HEK293 (cell line): ENCODE results near the gene IDH1.

ENCODE experiments used
- CTCF ChIA-PET: fragments of 350-600 bp; formaldehyde crosslinking; extraction: SDS; loops from one replicate; lab custom pipeline; 2021; ENCODE audit warnings: antibody characterized with exemption; lab: Yijun Ruan, JAX
- POLR2A ChIA-PET: fragments of 300-600 bp; formaldehyde crosslinking; extraction: SDS; loops from one replicate; lab custom pipeline; 2020; ENCODE audit warnings: antibody characterized with exemption, inconsistent platforms; lab: Yijun Ruan, JAX
- H3K27ac ChIP-seq: fragments of 200-500 bp; sonication (Bioruptor generic); 2 replicates; pipeline ENCODE4 v1.5.1; 2014; ENCODE audit warnings: low read depth, low read length, control low read depth, inconsistent platforms; ENCODE audit errors: extremely low read depth
- H3K36me3 ChIP-seq, 2 experiments: fragments of 200-500 bp in 1 of 2; sonication (Bioruptor generic) in 1 of 2; 1 replicate in 1 of 2; 2 replicates in 1 of 2; pipeline ENCODE4 v1.5.1; 2014 to 2017; ENCODE audit warnings: inconsistent platforms in 2 of 2, low read length in 2 of 2; ENCODE audit not compliant: control insufficient read depth in 2 of 2, insufficient read depth in 1 of 2
- H3K4me1 ChIP-seq: fragments of 200-500 bp; sonication (Bioruptor generic); 2 replicates; pipeline ENCODE4 v1.5.1; 2014; ENCODE audit warnings: mild to moderate bottlenecking, low read length, inconsistent platforms; ENCODE audit not compliant: control insufficient read depth, insufficient read depth
- H3K4me3 ChIP-seq: 2 replicates; pipeline ENCODE4 v1.5.1; 2011; ENCODE audit warnings: low read depth, mild to moderate bottlenecking, control low read depth, low read length, moderate library complexity
- H3K9me3 ChIP-seq: fragments of 200-500 bp; sonication (Bioruptor generic); 2 replicates; pipeline ENCODE4 v1.5.1; 2014; ENCODE audit warnings: low read depth, low read length, inconsistent platforms; ENCODE audit not compliant: control insufficient read depth, insufficient read depth
- BCL11A ChIP-seq: fragments of 450-650 bp; formaldehyde crosslinking; IDR thresholded peaks from 2 replicates; pipeline ENCODE4 v1.5.1; 2016; ENCODE audit warnings: low read depth, missing biosample characterization, missing genetic modification characterization
- CTCF ChIP-seq: fragments of 450-650 bp; formaldehyde crosslinking; IDR thresholded peaks from 2 replicates; pipeline ENCODE4 v1.5.1; 2016; ENCODE audit warnings: missing biosample characterization, missing genetic modification characterization
- GLIS2 ChIP-seq: fragments of 450-650 bp; formaldehyde crosslinking; IDR thresholded peaks from 2 replicates; pipeline ENCODE4 v1.5.1; 2016; ENCODE audit warnings: missing biosample characterization, missing genetic modification characterization
- SCRT2 ChIP-seq: fragments of 450-650 bp; formaldehyde crosslinking; IDR thresholded peaks from 2 replicates; pipeline ENCODE4 v1.5.1; 2016; ENCODE audit warnings: missing biosample characterization, missing genetic modification characterization
- SETDB1 ChIP-seq: IDR thresholded peaks from one replicate; pipeline ENCODE4 v1.6.1; 2017; ENCODE audit warnings: mild to moderate bottlenecking, low read length, moderate library complexity, mixed read lengths; ENCODE audit not compliant: insufficient read length
- SP7 ChIP-seq: fragments of 450-650 bp; formaldehyde crosslinking; IDR thresholded peaks from 2 replicates; pipeline ENCODE4 v1.5.1; 2016; ENCODE audit warnings: missing biosample characterization, missing genetic modification characterization
- ZBTB10 ChIP-seq: fragments of 450-650 bp; formaldehyde crosslinking; IDR thresholded peaks from 2 replicates; pipeline ENCODE4 v1.5.1; 2016; ENCODE audit warnings: missing biosample characterization, missing genetic modification characterization
- ZEB2 ChIP-seq: fragments of 450-650 bp; formaldehyde crosslinking; IDR thresholded peaks from 2 replicates; pipeline ENCODE4 v1.5.1; 2016; ENCODE audit warnings: missing biosample characterization, missing genetic modification characterization
- ZNF155 ChIP-seq: fragments of 450-650 bp; formaldehyde crosslinking; IDR thresholded peaks from 2 replicates; pipeline ENCODE4 v1.5.1; 2016; ENCODE audit warnings: missing biosample characterization, missing genetic modification characterization
- ZNF18 ChIP-seq: fragments of 450-650 bp; formaldehyde crosslinking; IDR thresholded peaks from 2 replicates; pipeline ENCODE4 v1.5.1; 2016; ENCODE audit warnings: missing biosample characterization, missing genetic modification characterization
- ZNF239 ChIP-seq: fragments of 450-650 bp; formaldehyde crosslinking; IDR thresholded peaks from 2 replicates; pipeline ENCODE4 v1.5.1; 2016; ENCODE audit warnings: missing biosample characterization, missing genetic modification characterization
- ZNF266 ChIP-seq: fragments of 450-650 bp; formaldehyde crosslinking; IDR thresholded peaks from 2 replicates; pipeline ENCODE4 v1.5.1; 2016; ENCODE audit warnings: missing biosample characterization, missing genetic modification characterization, low read depth
- ZNF292 ChIP-seq: fragments of 450-650 bp; formaldehyde crosslinking; IDR thresholded peaks from 2 replicates; pipeline ENCODE4 v1.5.1; 2016; ENCODE audit warnings: low read depth, missing biosample characterization, missing genetic modification characterization, borderline replicate concordance
- ZNF521 ChIP-seq: fragments of 450-650 bp; formaldehyde crosslinking; IDR thresholded peaks from 2 replicates; pipeline ENCODE4 v1.5.1; 2017; ENCODE audit warnings: missing biosample characterization, mild to moderate bottlenecking, missing genetic modification characterization
- ZNF548 ChIP-seq: fragments of 450-650 bp; formaldehyde crosslinking; IDR thresholded peaks from 2 replicates; pipeline ENCODE4 v1.5.1; 2016; ENCODE audit warnings: missing biosample characterization, missing genetic modification characterization
- ZNF555 ChIP-seq: fragments of 450-650 bp; formaldehyde crosslinking; conservative IDR thresholded peaks from 2 replicates; pipeline ENCODE4 v1.5.1; 2017; ENCODE audit warnings: missing biosample characterization, mild to moderate bottlenecking, missing genetic modification characterization, inconsistent platforms
- ZNF560 ChIP-seq: fragments of 450-650 bp; formaldehyde crosslinking; IDR thresholded peaks from 2 replicates; pipeline ENCODE4 v1.5.1; 2017; ENCODE audit warnings: missing biosample characterization, missing genetic modification characterization, borderline replicate concordance
- ZNF561 ChIP-seq: fragments of 450-650 bp; IDR thresholded peaks from 2 replicates; pipeline ENCODE4 v1.5.1; 2018; ENCODE audit warnings: missing biosample characterization, missing genetic modification characterization, borderline replicate concordance
- ZNF585B ChIP-seq: fragments of 450-650 bp; formaldehyde crosslinking; IDR thresholded peaks from 2 replicates; pipeline ENCODE4 v1.5.1; 2016; ENCODE audit warnings: missing biosample characterization, missing genetic modification characterization

The IDH1 gene

GRCh38 chr2:208254871-208255556 is at the start of gene IDH1 (continued):
- TF ChIP-seq CTCF (tag by site-specific recombination) (peak; percentile 91), ZNF155 (tag by site-specific recombination) (no peak), ZEB2 (tag by site-specific recombination) (peak; percentile 84), ZNF555 (tag by site-specific recombination) (no peak), ZNF239 (no peak), ZBTB10 (tag by site-specific recombination) (no peak), ZNF548 (no peak), SP7 (tag by site-specific recombination) (no peak), ZNF561 (0 out of 2 replicates have a peak, but pooled peaks have one; percentile 42), GLIS2 (peak; percentile 71)
- TF ChIP-seq, all 188 proteins: peak for 25

GRCh38 chr2:208304157-208304556 is 49.3 kb upstream of the IDH1 start:
- TF ChIP-seq ZNF521 (tag by site-specific recombination): no peak
- TF ChIP-seq ZNF18 (tag by site-specific recombination): no peak
- TF ChIP-seq ZNF292: no peak
- TF ChIP-seq ZNF560 (tag by site-specific recombination): no peak
- TF ChIP-seq SETDB1: no peak
- no peak for TF ChIP-seq BCL11A (tag by site-specific recombination)
- no peak for TF ChIP-seq SCRT2 (tag by site-specific recombination)
- TF ChIP-seq ZNF585B (tag by site-specific recombination): no peak
- no peak for TF ChIP-seq CTCF (tag by site-specific recombination)
- no peak for TF ChIP-seq ZNF266

More at GRCh38 chr2:208304157-208304556, 49.3 kb upstream of the IDH1 start:
- peaks cover 32 to 68% of the 10 kb centered on the region in 2 experiments for H3K36me3 ChIP-seq
- no peak overlapping the region for H3K27ac ChIP-seq
- ChIA-PET POLR2A (no interaction called here), CTCF (interaction anchor here (1.3 kb wide), 1 partner anchor 129 kb away, joined by 4 read pairs; no protein-coding TSS in a partner anchor)
- no peaks in the 10 kb centered on the region for H3K4me1 ChIP-seq
- H3K9me3 ChIP-seq: no peaks in the 10 kb centered on the region
- H3K4me3 ChIP-seq: no peak overlapping the region
